HG03439 (cell line): ENCODE results near the gene RXRB.

Source experiments
- ATAC-seq: cut with Tn5 transposase; IDR thresholded peaks from one replicate; pipeline ENCODE4 v1.9.1; 2021; ENCODE audit warnings: mild to moderate bottlenecking, moderate library complexity; ENCODE audit not compliant: unreplicated experiment

RXRB gene

DNA sequence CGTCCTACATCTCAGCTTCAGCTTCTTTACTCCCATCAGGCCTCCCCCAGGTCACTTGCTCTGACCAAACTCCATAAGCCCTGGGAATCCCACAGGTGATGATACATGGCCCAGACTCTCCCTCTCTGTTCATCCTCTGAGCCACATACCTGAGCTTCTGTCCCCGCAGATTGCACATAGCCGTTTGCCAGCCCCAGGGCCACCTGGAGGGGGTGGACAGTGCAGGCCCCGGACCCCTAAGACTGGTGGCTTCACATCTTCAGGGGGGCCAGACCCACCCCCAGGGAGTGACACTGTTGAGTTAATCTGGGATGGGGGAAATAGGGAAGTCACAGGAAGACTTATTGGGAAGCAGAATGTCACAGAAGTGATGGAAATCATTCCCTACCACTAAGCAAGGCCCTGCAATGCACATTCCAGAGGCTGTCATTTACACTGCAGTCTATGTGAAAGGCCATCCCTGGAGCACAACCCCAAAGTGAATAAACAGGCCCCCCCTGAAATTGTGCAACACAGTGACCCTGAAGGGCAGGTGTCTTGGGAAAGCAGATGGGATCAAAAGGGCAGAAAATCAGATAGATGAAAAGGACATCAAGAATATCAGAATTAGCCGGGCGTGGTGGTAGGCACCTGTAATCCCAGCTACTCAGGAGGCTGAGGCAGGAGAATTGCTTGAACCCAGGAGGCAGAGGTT is 2.2 kb downstream of the RXRB start:
- no peak for ATAC-seq

DNA sequence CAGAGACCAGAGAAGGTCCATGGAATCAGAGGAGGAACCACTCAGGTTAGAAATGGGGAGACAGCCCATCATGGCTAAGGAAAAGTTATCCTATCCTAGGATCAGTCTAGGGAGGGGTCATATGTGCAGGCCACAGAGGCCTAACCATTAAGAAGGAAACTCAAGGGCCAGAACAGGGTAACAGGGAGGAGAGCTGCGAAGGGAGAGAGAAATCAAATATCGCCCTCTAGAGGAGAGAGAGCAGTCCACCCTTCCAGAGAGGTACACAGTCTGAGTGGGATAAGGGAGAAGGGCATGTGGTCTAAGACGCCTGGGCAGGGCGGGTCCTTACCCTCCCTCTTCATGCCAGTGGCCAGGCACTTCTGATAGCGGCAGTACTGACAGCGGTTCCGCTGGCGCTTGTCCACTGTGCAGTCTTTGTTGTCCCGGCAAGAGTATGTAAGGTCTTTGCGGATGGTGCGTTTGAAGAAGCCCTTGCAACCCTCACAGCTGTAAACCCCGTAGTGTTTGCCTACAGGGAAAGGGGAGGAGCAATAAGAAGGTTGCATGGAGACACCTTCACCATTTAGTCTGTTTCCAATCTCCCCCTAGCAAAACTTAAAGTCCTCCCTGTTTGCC is 2.9 kb downstream of the RXRB start:
- ATAC-seq, result no peak

DNA sequence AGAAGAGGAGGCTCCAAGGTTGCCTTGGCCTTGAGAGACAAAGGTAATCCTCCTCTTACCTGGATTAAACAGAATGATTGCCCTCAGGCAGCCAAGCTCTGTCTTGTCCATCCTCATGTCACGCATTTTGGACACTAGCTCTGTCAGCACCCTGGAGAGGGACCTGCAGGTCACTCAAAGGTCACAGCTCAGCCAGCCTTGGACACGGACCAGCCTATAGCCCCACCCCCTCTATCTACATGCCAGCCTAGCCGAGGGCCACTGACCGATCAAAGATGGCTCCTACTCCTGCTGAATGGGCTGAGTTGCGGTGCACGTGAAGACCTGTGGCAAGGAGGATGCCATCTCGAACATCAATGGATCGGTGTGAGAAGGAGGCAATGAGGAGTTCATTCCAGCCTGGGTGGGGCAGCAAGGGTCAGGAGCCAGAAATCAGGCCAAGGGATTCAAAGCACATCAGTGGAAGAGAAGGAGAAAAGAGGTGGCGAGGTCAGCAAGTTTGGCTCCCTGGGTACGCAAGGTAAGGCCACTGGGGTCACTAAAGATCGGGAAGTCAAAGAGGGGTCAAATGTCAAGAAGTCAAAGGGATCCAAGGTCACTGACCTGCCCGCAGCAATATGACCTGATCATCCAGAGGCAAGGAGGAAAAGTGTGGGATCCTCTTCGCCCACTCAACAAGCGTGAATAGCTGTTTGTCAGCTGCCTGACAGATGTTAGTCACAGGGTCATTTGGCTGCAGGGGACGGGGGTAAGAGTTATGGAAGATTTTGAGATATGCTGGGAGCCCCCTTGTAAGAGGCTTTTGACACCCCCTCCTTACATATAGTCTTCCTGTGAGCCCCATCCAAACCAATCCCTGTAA is 4.9 kb downstream of the RXRB start:
- ATAC-seq, result no peak

DNA sequence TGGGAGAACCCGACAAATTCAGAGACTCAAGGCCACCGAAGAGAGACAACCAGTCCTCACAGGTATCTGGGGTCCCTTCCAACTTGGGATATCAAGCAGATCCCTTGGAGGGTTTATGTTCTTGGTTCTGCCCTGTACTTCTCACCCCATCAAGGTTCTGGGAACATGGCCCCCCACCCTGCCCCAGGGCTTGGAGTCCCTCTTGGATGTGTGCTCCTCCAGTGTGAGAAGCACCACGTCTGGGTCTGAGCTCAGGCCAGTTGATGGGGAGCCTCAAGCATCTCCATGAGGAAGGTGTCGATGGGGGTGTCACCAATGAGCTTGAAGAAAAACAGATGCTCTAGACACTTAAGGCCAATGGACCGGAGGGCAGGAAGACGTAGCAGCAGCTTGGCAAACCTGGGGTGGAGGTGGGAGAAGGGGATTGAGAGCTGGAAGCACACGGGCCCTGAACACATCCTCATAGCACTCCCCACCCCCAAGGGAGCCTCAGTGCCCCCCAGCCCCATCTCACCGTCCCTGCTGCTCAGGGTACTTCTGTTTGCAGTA is 6.0 kb downstream of the RXRB start:
- ATAC-seq, result no peak

GRCh38 chr6:33193619-33194018 is 6.8 kb downstream of the RXRB start:
- no peak for ATAC-seq

DNA sequence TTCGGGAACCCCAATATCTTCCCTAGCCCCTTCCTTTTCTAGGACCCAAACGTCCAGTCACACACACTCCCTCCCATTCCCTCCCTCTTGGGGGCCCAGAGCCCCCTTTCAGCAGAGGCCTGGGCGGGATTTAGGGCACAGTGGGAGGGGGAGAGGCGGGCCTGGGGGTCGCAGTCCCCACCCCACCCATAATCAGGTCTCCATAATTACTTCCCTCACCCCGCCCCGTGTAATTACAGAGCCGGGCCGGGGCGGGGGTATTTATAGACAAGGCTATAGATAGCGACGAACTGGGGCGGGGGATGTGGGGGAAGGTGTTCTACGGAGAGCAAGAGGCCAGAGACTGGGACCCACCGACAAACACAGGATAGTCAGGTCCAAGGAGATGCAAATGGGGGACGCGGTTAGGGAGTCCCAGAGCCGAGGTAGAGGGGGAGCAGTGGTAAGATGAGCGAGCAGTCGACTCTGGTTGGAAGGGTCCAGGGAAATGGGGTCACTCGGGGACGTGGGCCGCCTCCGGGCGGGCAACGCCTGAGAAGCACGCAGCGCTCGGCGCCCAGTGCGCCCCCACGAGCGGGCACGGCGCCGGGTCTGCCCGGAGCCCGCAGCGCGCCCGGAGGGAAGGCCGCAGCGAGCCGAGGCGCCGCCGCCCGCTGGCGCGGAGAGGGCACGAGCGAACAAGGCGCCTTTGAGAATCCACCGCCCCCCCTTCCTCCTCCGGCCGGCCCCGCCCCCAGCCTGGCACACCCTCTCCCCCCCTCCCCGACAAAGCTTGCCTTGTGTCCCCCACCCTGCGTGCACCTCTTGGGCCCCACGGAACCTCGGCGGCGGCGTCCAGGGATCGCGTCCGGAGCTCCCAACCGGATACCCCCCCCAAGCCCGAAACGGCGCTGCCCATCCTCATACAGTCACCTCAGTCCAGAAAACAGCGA is 7.5 kb downstream of the RXRB start:
- ATAC-seq, result no peak

- ATAC-seq, result no peak
Observed at GRCh38 chr6:33192105-33192646, 8.3 kb downstream of the RXRB start, which contains the start of gene COL11A2. Gene COL11A2 (minus strand): TSS chr6:33192467. CDS start chr6:33192240, 227 bp downstream.

GRCh38 chr6:33191383-33192104 is 8.9 kb downstream of the RXRB start:
- no peak for ATAC-seq

DNA sequence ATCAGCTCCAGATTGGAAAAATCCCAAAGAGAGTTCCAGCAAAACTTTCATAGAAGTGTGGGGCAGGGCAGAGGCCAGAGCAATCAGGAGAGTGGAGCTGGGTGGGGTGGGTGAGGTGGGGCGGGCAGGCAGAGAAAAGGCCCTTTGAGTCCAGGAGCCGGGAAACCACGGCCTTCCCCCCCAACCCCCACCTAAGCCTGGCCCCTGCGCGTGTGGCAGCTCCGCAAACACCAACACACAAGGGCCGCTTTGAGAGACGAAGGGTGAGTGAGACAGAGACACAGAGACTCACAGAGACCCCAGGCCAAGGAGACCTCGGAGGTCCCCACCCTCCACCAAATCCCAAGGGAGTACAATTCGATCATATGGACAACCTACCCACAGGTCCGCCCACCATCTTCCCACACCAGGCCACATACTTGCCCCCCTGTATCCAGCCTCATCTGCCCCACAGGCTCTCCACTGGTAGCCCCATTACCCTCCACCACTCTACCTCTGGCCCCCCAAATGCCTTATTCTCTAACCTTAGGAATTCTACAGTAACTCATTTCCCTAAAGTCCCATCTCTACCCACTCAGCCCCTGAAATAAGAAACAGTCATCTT is 9.9 kb downstream of the RXRB start:
- no peak for ATAC-seq

DNA sequence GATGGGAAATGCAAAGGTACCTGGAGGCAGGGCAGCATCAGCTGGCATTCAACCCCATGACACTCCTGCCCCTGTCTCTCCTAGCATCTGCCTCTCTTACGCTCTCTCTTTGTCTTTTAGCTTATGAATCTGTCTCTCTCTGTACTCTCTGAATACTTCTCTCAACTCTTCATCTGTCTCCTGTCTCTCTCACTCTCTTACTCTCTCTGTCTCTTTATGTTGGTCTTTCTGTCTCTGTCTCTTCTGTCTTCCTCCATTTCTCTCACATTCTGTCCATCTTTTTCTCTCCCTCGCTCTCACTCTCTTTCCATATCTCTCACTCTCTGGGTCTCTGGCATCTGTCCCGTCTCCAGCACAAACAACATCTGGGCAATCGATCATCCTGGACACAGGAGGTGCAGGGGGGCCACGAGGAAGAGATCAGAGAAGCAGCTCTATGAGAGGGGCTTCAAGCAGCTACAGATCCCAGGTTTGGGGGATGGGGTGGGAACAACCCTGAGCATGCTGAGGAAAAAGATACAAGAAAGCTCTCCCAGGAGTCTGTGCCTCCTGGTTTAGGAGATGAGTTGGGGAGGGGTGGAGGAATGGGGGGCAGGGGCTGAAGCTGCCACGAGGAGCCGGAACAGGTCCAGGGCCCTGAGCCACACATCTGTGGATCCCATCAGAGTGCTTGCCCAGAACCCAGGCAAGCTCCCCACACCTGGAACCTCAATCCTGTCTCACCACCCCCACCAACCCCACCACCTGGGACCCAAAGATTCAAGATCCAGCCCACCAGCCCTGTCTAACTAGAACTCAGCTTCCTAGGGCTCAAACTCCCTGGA is 10.6 kb downstream of the RXRB start:
- ATAC-seq, result no peak

DNA sequence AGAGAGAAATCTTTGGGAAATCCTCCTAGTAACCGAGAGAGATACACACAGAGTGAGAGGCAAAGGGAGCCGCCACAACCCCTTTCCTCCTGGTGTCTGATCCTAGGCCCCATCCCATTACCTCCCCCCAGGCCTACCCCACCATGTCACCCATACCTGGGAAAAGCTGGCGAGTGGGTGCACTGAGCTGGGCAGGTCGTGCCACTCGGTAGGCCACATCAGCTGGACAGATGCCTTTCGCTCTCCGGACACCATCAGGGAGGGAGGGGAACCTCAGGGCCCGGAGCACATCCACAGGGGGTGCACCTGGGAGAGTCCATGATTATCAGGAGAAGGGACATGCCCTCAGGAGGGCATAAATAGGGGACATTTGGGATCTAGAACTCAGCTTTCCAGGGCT is 11.3 kb downstream of the RXRB start:
- ATAC-seq, result no peak

DNA sequence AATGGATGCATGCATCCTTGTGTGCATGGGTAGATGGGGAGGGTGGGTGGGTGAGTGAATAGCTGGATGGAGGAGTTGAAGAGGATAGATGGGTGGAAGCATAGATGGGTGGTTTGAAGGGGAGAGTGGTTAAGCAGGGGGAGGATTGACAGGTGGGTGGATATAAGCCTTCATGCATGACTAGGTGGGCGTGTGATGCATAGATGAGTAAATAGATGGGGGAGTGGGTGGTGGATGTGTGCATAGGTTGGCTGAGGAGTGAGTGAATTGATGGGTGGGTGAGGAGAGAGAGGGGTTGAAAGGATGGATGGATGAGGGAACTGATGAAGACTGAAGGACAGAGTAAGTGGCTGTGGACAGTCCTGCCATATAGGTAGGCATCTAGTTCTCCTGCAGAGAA is 12.7 kb downstream of the RXRB start:
- ATAC-seq, result no peak

DNA sequence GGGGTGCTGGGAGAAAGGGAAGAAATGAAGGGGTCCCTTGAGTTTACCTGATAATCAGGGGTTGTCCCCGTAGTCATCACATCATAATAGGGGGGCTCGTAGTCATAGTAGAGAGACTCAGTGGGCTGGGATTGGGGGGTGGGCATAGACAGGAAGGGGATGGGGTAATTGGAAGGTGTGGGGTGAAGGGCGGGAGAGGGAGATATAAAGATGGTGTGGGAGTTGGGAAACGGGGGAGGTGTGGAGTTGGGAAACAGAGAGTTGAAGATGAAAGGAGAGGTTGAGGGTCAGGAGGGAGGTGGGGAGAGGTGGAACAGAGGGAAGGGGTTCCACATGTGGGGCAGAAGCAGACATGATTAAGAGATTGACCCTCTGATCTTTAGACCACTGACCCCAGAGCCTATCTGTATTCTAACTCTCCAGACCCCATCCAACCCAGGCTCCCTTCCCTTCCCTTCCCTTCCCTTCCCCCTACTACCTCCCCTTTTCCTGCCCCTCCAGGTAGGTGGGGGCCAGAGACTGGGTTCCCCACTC is 14.7 kb downstream of the RXRB start:
- ATAC-seq, result no peak

DNA sequence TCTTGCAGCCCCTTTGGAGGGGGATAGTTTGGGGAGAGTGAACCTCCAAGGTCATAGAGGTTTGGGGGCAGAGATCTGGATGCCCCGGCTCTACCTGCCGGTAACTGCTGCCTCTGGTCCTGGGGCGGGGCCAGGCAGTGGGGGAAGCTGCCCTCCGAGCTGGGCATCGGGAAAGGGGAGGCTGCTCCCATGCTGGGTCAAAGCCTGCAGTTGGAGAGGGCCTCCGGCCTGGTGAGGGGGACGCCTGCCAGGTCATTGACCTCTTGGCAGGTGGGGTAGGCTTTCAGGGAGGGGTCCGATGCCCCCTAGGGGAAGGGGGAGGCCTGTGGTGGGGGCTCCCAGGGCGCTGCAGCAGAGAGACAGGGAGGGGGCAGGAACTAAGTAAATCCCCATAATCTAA is 15.3 kb downstream of the RXRB start:
- ATAC-seq, result no peak

- no peak for ATAC-seq
Observed at GRCh38 chr6:33183071-33183683, 17.3 kb downstream of the RXRB start.

DNA sequence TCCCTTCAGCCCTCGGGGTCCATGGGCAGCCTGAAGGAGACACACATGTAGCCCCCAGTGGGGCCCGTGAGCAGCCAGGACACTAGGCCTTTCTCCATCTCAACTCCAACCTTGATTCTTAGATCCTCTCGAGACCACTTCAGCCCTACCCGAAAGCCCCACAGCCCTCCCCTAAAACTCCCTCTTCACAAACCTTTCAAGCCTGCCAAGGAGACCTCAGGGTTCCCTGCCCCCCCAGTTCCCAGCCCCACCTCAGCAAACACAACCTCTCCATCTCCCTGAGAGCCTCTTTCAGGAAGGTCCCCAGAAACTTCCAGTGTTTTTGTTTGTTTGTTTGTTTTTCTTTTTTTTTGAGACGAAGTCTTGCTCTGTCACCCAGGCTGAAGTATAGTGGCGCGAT is 19.3 kb downstream of the RXRB start:
- ATAC-seq, result no peak

DNA sequence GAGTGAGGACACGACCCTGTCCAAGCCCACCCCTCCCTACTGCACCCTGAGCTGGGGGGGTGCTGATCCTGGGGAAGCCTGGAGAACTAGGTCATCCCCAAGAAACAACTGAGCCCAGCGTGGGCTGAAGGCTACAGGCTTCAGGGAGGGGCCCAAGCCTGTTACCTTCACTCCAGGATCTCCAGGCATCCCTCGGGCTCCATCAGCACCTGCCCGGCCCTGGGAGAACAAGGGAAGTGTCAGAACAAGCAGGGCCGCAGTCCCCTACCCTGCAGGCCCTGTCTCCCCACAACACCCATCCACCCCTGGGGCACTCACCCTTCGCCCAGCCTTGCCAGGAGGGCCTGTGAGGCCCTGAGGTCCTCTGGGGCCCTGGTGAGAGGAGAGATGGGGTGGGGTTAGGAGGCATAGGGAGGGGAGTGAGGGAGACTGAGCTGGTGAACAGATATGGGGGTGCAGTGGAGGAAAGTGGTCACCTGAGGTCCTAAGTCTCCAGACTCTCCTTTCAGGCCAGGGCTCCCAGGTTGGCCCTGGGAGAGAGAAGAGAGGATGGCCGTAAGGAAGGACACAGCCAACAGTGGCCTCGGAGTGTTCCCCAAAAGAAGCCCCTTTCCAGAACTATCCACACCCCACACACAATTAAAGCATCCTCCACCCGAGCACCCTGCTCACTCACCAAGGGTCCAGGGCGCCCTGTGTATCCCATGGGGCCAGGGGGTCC is 21.6 kb downstream of the RXRB start:
- ATAC-seq, result no peak
